ENCODE results near the gene GJD2.
A peak's percentile ranks its signal among the peaks of the same experiment; 100 is the strongest.

GJD2 gene

DNA sequence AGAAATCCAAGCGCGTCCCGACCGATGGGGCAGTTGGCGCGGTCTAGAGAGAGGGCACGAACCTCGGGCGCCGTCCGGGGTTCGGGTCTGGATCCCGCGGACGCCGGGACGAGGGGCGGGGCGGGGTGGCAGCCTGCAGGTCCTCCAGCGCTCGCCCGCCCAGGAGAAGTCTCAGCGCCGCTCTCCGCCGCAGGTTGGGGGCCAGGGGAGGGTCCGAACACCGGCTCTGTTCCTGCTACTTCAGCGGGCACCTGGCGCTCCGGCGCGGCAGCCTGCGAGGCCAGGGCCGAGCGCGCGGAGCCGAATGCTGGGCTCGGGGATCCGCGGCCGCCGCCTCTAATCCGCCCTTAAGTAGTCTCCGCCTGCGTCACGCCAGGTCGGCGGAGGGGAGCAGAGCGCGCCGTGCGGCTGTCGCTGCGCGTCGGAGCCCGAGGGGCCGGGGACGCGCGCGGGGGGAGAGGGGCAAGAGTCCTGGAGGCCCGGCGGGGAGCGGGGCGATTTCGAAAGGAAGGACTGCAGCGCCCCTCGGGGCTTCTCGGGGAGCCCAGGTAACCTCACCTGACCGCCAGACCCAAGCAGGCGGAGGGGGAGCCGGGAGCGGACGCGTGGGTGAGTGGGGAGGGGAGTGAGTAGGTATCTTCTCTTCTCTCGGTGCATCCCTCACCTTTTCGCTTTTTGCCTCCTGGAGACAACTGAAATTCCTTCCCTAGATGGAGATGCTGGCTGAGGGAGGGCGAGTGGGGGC lies at the start of gene GJD2:
TSS of gene GJD2 (minus strand) at position 325 of the 745 bp plus-strand sequence. CDS start 510 bp downstream, outside the sequence.
- peak within 1 kb of the TSS; percentile 52 for H3K9ac ChIP-seq (ENCODE audit: low read depth, low read length)
- H3K4me1 ChIP-seq (ENCODE audit: insufficient read depth, low read length): no peaks in the 10 kb centered on the region
- no peaks in the 10 kb centered on the region for H3K36me3 ChIP-seq (ENCODE audit: insufficient read depth, low read length)
- no peaks in the 10 kb centered on the region for H3K9me3 ChIP-seq (ENCODE audit: control insufficient read depth, insufficient read depth, low read length)

DNA sequence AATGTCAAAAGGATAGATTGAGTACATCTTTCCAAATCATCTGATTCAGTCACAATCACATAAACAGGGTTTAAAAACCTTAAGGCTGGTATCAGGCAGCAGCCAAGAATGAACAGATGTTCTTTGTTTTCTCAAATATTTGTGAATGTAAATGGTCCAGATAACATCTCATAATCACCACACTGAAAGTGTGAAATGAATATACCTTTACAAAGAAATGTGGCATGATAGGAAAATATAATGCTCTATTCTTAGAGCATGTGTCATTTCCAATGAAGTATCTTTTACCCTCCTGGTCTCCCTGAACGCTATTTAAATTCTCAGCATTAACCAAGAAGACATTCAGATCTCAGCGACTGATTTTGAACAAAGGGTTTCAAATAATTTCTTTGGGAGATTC lies 49.3 kb upstream of the GJD2 start:
- no peak overlapping the region for H3K9ac ChIP-seq (ENCODE audit: low read depth, low read length)
- no peaks in the 10 kb centered on the region for H3K36me3 ChIP-seq (ENCODE audit: insufficient read depth, low read length)
- peaks cover 6% of the 10 kb centered on the region; the same call in 1 of the 2 replicates for H3K4me1 ChIP-seq (ENCODE audit: insufficient read depth, low read length)
- no peaks in the 10 kb centered on the region for H3K9me3 ChIP-seq (ENCODE audit: control insufficient read depth, insufficient read depth, low read length)

DNA sequence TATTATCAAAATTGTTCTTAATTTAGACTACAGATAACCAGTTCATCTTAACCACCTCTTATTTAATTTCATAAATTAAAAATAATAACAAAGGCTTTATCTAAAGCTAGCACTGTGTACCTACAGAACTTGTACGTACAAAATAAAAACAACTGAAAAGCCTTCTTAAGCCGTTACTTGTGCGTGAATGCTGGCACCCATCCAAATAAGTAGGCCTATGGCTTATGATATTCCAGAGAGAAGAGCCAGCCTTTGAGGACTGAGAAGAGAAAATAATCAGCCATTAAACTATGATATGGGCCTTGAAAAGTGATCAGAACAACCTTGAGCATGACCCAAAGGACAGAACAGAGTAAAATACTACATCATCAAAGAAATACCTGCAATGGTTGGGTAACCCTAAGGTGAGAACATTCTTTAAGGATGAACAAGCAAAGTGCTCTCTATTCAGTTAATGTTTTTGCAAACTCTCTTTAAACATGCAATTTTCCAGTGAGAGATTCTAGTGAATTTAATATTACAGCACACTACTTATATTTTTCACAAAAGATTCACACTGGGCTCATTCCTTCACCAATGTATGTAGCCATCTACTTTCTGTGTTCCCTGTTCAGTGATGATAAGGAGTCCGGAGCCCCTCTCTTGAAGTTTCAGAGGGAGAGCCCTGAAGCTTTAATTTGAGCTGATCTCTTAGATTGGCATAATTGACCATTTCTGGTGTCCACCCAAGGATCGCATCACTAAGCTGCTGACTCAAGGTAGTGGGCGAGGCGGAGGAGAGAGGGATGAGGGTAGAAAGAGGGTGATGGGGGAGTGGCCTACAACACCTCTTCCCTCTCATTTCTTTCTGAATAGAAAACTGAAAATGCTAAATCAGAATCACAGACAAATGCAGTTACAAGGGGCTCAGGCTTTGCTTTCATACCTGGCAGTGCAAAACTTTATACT lies 48.3 kb upstream of the GJD2 start:
- Histone ChIP-seq H3K36me3 (ENCODE audit: insufficient read depth, low read length) (no peaks in the 10 kb centered on the region), H3K9me3 (ENCODE audit: control insufficient read depth, insufficient read depth, low read length) (no peaks in the 10 kb centered on the region), H3K9ac (ENCODE audit: low read depth, low read length) (no peak overlapping the region), H3K4me1 (ENCODE audit: insufficient read depth, low read length) (peaks cover 6% of the 10 kb centered on the region; the same call in 1 of the 2 replicates)

DNA sequence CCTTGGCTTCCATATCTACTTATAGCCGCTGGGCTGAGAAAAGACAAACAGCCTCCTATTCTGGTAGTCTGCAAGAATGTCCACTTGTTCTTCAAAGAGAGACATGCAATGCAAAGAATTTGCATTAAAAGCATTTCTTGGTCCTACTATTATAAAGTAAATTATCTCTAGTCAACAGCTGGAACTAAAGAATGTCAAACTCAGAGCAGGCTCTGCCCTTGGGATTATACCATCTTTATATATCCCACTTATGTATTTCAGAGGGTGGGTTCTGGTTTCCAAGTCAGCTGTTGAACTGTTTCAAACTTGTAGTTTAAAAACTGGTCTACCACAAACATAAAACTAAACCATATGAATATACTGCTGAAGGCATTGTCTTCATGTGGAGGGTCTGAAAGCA lies 47.6 kb upstream of the GJD2 start:
- no peaks in the 10 kb centered on the region for H3K36me3 ChIP-seq (ENCODE audit: insufficient read depth, low read length)
- H3K9me3 ChIP-seq (ENCODE audit: control insufficient read depth, insufficient read depth, low read length): no peaks in the 10 kb centered on the region
- H3K4me1 ChIP-seq (ENCODE audit: insufficient read depth, low read length): peaks cover 6% of the 10 kb centered on the region; the same call in 1 of the 2 replicates
- H3K9ac ChIP-seq (ENCODE audit: low read depth, low read length): no peak overlapping the region

DNA sequence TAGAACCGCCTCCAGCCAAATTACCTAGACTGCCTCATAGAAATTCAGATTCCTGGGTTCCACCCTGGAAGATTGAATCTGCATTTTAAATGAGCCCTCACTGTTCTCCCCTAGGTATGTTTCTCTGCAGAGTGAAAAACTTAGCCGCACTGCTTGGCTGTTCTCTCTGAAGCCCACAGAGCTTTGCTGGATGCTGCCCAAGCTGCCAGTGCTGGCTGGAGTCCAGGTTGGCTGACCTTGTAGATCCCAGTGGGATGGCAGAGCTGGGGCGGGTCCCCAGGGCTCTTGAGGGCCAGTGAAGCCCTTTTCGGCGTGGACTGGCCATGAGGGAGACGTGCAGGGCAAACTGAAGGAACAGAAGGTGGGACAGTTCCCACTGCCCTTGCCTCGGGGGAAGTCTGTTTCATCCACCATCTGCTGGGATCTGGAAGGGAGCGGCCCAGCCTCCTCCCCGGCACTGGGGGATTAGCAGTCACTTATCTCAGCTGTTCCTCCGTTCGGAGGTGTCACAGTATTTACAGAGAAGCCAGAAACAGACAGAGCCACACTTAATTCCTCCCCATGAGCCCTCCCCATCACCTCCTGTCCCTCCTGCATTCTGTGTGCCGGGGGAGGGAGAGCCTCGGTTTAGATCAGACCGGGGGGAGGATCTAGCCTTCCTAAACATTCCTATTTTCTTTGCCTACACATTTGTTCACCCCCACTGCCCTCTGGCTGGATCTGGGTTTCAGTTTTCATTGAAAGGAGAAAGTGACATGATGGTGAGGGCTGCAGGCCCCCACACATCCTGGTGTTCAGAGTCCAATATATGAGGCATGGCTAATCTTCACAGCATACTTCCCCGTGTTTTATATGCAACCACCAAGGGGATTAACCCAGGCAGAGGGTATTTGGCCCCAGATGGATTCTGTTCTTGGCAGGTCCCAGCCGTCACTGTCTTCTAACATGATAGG lies 44.6 kb upstream of the GJD2 start:
- no peaks in the 10 kb centered on the region for H3K9me3 ChIP-seq (ENCODE audit: control insufficient read depth, insufficient read depth, low read length)
- no peak overlapping the region; the same call in 1 of the 2 replicates for H3K9ac ChIP-seq (ENCODE audit: low read depth, low read length)
- peaks cover 13% of the 10 kb centered on the region for H3K4me1 ChIP-seq (ENCODE audit: insufficient read depth, low read length)
- H3K36me3 ChIP-seq (ENCODE audit: insufficient read depth, low read length): no peaks in the 10 kb centered on the region

DNA sequence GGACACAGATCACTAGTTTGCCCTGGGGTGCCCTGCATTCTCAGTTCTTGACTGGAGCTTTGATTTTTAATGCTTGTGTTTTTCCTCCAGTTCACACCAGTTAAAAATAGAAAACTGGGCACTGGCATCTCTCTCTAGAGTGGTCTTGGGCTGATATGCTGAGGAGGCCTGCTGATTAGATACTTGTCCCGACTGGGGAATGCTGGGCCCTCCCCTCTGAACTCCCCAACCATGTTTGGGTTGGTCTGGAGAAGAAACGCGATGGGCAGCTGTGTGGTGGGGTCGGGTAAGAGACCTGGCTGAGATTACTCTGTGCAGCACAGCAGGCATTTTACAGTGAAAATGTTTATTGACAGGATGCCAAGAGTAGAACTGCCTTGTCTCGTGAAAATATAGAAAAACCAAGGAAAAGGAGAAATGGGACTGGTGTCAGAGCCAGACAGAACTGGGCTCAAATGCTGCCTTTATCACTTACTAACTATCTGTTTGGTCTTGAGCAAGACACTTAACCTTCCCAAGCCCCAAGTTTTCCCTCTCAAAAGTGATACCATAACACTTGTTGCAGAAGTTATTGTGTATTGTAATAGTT lies 42.1 kb upstream of the GJD2 start:
- H3K9ac ChIP-seq (ENCODE audit: low read depth, low read length): no peak overlapping the region
- H3K4me1 ChIP-seq (ENCODE audit: insufficient read depth, low read length): peaks cover 13% of the 10 kb centered on the region
- peaks cover 1% of the 10 kb centered on the region; the same call in 1 of the 2 replicates for H3K36me3 ChIP-seq (ENCODE audit: insufficient read depth, low read length)
- no peaks in the 10 kb centered on the region for H3K9me3 ChIP-seq (ENCODE audit: control insufficient read depth, insufficient read depth, low read length)

DNA sequence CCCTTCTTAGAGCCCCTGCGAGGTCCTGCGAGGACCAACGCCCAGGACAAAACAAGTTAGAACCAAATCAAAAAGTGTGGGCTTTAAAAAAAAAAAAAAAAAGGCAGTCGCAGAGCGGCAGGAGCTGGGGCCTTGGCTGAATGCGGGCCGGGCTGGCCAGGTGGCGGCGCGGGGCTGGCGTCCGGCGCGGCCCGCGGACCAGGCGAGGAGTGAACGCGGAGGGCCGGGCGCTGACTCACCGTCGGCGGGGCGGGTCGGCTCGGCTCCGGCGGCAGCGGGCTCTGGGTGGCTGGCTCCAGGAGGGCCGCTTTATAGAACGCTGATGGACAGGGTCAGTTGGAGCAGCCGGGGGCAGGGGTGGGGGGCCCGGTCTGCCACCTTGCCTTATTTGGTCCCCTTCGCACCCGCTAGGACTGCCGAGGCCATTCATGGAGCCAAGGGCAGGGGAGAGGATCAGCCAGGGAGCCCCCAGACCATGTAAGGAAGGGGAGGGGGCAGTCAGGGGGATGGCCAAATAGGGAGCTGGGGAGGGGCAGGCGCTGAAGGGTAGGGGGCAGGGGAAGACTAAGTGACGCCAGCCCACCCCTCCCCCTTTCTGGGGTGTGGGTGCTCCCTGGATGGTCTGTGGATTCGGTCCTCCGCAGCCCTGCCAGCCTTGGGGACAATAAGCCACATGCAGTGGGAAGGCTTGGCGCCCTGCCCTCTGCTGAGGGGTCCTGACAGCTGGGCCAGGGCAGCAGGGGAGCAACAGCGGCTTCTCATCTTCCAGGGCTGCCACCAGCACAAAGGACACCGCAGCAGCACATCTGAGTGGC lies 40.7 kb upstream of the GJD2 start, which contains the start of gene ACTC1:
TSS of gene ACTC1 (minus strand) at position 283 of the 815 bp plus-strand sequence. CDS start 741 bp downstream, outside the sequence.
- Histone ChIP-seq H3K9ac (ENCODE audit: low read depth, low read length) (peak within 1 kb of the TSS; percentile 78), H3K9me3 (ENCODE audit: control insufficient read depth, insufficient read depth, low read length) (no peaks in the 10 kb centered on the region), H3K36me3 (ENCODE audit: insufficient read depth, low read length) (peaks cover 2% of the 10 kb centered on the region; the same call in 1 of the 2 replicates), H3K4me1 (ENCODE audit: insufficient read depth, low read length) (peaks cover 13% of the 10 kb centered on the region)

DNA sequence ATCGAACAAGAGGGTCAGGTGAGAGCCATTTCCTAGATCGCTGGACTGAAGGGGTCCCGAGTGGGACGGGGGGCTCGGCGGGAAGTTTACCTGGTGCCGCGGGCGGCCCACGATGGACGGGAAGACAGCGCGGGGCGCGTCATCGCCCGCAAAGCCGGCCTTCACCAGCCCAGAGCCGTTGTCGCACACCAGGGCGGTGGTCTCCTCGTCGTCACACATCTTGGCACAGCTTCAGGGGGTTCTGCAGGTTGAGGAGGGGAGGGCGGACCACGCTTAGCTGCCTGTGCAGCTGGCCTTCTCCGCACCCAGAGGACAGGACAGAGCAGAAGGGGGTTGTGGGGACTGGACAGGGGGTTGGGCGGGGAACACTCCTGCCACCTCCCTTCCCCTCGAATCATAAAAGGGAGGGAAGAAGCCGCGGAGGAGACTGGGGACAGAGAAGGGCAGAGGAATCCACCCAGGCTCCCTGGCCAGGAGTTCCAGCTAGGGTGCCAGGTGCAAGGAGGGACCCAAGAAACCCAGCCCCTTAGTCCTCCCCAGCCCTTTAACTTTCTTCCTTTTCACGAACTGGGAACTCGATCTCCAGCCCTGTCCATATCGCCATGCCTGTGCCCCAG lies 39.9 kb upstream of the GJD2 start:
- peaks cover 10% of the 10 kb centered on the region for H3K4me1 ChIP-seq (ENCODE audit: insufficient read depth, low read length)
- peaks cover 2% of the 10 kb centered on the region; the same call in 1 of the 2 replicates for H3K36me3 ChIP-seq (ENCODE audit: insufficient read depth, low read length)
- no peaks in the 10 kb centered on the region for H3K9me3 ChIP-seq (ENCODE audit: control insufficient read depth, insufficient read depth, low read length)
- peak overlapping the region; percentile 78 for H3K9ac ChIP-seq (ENCODE audit: low read depth, low read length)

DNA sequence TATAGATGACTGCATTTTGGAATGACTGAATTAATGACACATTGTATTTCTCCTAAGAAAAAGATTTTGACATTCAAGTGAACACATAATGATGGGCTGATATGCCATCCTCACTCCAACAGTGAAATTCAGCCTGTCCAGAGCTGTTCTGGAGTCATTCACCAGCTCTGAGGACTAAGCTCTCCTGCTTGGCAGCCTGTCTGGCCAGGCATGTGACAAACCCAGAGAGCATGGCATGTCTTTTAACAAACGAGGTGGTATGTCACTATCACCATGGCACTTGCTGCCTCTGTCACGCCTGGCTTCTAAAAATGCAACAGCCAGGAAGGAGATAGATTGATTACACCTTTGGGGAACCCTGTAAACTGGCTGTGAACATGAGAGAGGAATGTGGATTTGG lies 39.1 kb upstream of the GJD2 start:
- Histone ChIP-seq H3K9ac (ENCODE audit: low read depth, low read length) (no peak overlapping the region), H3K36me3 (ENCODE audit: insufficient read depth, low read length) (peaks cover 2% of the 10 kb centered on the region; the same call in 1 of the 2 replicates), H3K9me3 (ENCODE audit: control insufficient read depth, insufficient read depth, low read length) (no peaks in the 10 kb centered on the region), H3K4me1 (ENCODE audit: insufficient read depth, low read length) (peaks cover 7% of the 10 kb centered on the region)

DNA sequence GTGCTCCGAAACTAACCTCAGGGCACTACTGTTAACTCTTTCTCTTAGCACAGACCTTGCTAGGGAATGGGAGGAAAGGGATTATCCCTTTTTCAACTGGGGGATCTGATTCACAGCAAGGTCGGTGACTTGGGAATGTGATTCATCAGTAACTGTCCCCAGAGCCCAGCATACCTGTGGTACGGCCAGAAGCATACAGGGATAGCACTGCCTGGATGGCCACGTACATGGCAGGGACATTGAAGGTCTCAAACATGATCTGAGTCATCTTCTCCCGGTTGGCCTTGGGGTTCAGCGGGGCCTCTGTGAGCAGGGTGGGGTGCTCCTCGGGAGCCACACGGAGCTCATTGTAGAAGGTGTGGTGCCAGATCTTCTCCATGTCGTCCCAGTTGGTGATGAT lies 38.3 kb upstream of the GJD2 start:
- H3K9me3 ChIP-seq (ENCODE audit: control insufficient read depth, insufficient read depth, low read length): no peaks in the 10 kb centered on the region
- no peak overlapping the region for H3K9ac ChIP-seq (ENCODE audit: low read depth, low read length)
- H3K4me1 ChIP-seq (ENCODE audit: insufficient read depth, low read length): peaks cover 7% of the 10 kb centered on the region
- H3K36me3 ChIP-seq (ENCODE audit: insufficient read depth, low read length): peaks cover 2% of the 10 kb centered on the region; the same call in 1 of the 2 replicates

DNA sequence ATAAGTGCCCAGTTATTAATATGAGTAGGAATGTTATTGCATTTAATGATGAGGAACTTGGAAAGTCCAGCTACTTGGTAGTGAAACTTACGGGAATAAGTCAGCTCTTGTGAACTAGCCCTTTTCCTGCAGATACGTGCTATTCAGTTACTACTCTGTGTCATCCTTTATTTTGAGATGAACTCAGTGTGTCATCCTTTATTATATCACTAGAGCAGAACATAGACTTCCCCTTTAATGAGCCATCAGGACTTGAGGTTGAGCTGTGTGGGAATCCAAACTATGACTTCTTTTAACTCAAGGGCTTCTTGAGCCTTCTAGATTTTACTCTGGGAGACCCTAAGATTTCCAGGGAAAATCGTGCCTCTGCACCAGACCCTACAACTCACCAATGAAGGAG lies 36.9 kb upstream of the GJD2 start:
- no peaks in the 10 kb centered on the region for H3K9me3 ChIP-seq (ENCODE audit: control insufficient read depth, insufficient read depth, low read length)
- H3K4me1 ChIP-seq (ENCODE audit: insufficient read depth, low read length): peaks cover 7% of the 10 kb centered on the region
- H3K9ac ChIP-seq (ENCODE audit: low read depth, low read length): no peak overlapping the region
- peaks cover 2% of the 10 kb centered on the region; the same call in 1 of the 2 replicates for H3K36me3 ChIP-seq (ENCODE audit: insufficient read depth, low read length)

DNA sequence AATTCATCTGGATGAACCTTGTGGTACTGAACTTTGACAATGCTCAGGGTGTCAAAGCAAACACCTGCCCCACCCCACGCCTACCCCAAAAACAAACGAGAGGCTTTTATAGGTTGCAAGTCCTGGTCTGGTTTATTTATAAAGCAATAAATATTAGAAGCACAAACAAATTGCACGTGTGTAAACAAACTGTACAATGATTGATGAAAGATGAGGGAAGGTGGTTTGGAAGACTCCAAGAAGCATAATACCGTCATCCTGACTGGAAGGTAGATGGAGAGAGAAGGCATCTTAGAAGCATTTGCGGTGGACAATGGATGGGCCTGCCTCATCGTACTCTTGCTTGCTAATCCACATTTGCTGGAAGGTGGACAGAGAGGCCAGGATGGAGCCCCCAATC lies 35.3 kb upstream of the GJD2 start:
- Histone ChIP-seq H3K4me1 (ENCODE audit: insufficient read depth, low read length) (no peaks in the 10 kb centered on the region), H3K9ac (ENCODE audit: low read depth, low read length) (no peak overlapping the region), H3K36me3 (ENCODE audit: insufficient read depth, low read length) (peaks cover 2% of the 10 kb centered on the region; the same call in 1 of the 2 replicates), H3K9me3 (ENCODE audit: control insufficient read depth, insufficient read depth, low read length) (no peaks in the 10 kb centered on the region)
